ENCODE measurements around the gene ZNF521.

Gene ZNF521

GRCh38 chr18:25351777-25352628, at the start of gene ZNF521:
Gene ZNF521 (minus strand): TSS chr18:25352166. CDS start chr18:25350946, 1,220 bp downstream.
- peak; percentile 86 for ATAC-seq
- peak; percentile 59 for DNase-seq

- DNase-seq, result no peak
- no peak for ATAC-seq
Measured at GRCh38 chr18:25399554-25399953, 47.6 kb upstream of the ZNF521 start.

GRCh38 chr18:25392192-25392591, 40.2 kb upstream of the ZNF521 start:
- DNase-seq (no peak), ATAC-seq (no peak)

- no peak for ATAC-seq
Measured at GRCh38 chr18:25373432-25374179, 21.6 kb upstream of the ZNF521 start.

GRCh38 chr18:25370391-25370790, 18.4 kb upstream of the ZNF521 start:
- no peak for DNase-seq
- ATAC-seq, result no peak

More at GRCh38 chr18:25373432-25374179, 21.6 kb upstream of the ZNF521 start:
- no peak for DNase-seq

- no peak for ATAC-seq
- DNase-seq, result no peak
Measured at GRCh38 chr18:25365242-25365641, 13.3 kb upstream of the ZNF521 start.

GRCh38 chr18:25364732-25365131, 12.8 kb upstream of the ZNF521 start:
- ATAC-seq, result no peak
- DNase-seq, result no peak

- no peak for DNase-seq
- no peak for ATAC-seq
Measured at GRCh38 chr18:25360301-25360899, 8.4 kb upstream of the ZNF521 start.

GRCh38 chr18:25353080-25353479, 1.1 kb upstream of the ZNF521 start:
- ATAC-seq (no peak), DNase-seq (no peak)

- ATAC-seq (no peak), DNase-seq (no peak)
Measured at GRCh38 chr18:25352629-25353005, 651 bp upstream of the ZNF521 start.

- DNase-seq, result no peak
Measured at GRCh38 chr18:25351280-25351775, 638 bp downstream of the ZNF521 start.

GRCh38 chr18:25350489-25351251, 1.3 kb downstream of the ZNF521 start:
- DNase-seq (peak; percentile 8), ATAC-seq (no peak)

More at GRCh38 chr18:25351280-25351775, 638 bp downstream of the ZNF521 start:
- no peak for ATAC-seq

GRCh38 chr18:25349926-25350487, 2.0 kb downstream of the ZNF521 start:
- DNase-seq (no peak), ATAC-seq (peak; percentile 4)

- DNase-seq, result peak; percentile 9
- ATAC-seq, result no peak
Measured at GRCh38 chr18:25349131-25349925, 2.6 kb downstream of the ZNF521 start.

- ATAC-seq, result no peak
- DNase-seq, result no peak
Measured at GRCh38 chr18:25348386-25349130, 3.4 kb downstream of the ZNF521 start.

GRCh38 chr18:25346561-25346960, 5.4 kb downstream of the ZNF521 start:
- DNase-seq (no peak), ATAC-seq (no peak)

- DNase-seq, result no peak
- no peak for ATAC-seq
Measured at GRCh38 chr18:25345081-25345866, 6.7 kb downstream of the ZNF521 start.

GRCh38 chr18:25341831-25342230, 10.1 kb downstream of the ZNF521 start:
- no peak for DNase-seq
- ATAC-seq, result no peak

GRCh38 chr18:25340762-25341161, 11.2 kb downstream of the ZNF521 start:
- DNase-seq, result no peak
- ATAC-seq, result no peak

Measured in stimulated activated naive CD8-positive, alpha-beta T cell treated with anti-CD3 and anti-CD28 coated beads, Interleukin-15, Interleukin-2, amounts not matched to agents 100 U/mL and 50 U/mL, for 24 hours (primary cell).